NT2/D1 (cell line): Measurements from ENCODE around the gene SIL1.

Experiments used
- SUZ12 ChIP-seq: IDR thresholded peaks from 2 replicates; pipeline ENCODE4 v1.6.1; 2011; ENCODE audit not compliant: insufficient read length, insufficient read depth; ENCODE audit errors: extremely low read depth
- ZNF274 ChIP-seq: IDR thresholded peaks from 2 replicates; pipeline ENCODE4 v1.6.1; 2011; ENCODE audit warnings: mild to moderate bottlenecking, low read depth, low read length

DNA sequence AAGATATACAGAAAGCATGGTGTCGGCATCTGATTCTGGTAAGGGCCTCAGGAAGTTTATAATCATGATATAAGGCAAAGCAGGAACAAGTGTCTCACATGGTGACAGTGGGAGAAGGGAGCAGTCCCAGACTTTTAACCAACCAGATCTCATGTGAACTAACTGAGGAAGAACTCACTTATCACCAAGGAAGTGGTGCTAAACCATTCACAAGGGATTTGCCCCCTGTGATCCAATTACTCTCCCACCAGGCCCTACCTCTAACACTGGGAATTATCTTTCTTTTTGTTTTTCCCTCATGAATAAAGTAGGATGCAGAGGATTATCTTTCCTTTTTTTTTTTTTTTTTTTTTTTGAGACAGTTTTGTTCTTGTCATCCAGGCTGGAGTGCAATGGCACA lies 199.6 kb downstream of the SIL1 start:
- no peak for TF ChIP-seq ZNF274
- no peak for TF ChIP-seq SUZ12
